ENCODE measurements around the gene YAP1.

DNA sequence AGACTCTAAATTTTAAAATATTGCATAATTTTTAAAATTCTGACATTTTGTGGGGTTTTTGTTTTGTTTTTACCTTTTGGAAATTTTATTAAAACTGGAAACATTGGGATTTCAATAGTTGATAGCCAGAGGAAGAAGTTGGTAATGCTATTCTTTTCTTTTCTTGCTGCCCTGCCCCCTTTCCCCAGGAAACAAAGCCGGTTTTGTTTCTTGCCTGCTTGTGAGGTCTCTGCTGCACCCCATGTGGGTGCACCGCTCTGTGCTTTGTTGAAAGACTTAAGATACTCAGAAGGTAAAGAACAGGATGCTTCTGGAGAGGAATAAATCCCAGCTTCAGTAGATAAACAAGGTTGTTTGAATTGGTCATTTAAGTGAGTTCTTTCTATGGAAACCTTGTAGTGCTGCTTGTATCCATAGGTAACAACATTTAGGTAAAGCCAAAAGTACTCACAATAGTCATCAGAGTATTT is 87.5 kb downstream of the YAP1 start:
- TF ChIP-seq EP300 (IDR thresholded peaks at IDR 0.05): no peak
- TF ChIP-seq, protein P1, sequence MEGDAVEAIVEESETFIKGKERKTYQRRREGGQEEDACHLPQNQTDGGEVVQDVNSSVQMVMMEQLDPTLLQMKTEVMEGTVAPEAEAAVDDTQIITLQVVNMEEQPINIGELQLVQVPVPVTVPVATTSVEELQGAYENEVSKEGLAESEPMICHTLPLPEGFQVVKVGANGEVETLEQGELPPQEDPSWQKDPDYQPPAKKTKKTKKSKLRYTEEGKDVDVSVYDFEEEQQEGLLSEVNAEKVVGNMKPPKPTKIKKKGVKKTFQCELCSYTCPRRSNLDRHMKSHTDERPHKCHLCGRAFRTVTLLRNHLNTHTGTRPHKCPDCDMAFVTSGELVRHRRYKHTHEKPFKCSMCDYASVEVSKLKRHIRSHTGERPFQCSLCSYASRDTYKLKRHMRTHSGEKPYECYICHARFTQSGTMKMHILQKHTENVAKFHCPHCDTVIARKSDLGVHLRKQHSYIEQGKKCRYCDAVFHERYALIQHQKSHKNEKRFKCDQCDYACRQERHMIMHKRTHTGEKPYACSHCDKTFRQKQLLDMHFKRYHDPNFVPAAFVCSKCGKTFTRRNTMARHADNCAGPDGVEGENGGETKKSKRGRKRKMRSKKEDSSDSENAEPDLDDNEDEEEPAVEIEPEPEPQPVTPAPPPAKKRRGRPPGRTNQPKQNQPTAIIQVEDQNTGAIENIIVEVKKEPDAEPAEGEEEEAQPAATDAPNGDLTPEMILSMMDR (IDR thresholded peaks at IDR 0.05): no peak

Measured in esophagus muscularis mucosa (tissue), 3 donors.